GM12801 (cell line): ENCODE results near the gene SPTBN1.

ENCODE experiments used
- CTCF ChIP-seq: IDR thresholded peaks from one replicate; pipeline ENCODE4 v1.5.1; 2011; ENCODE audit warnings: control low read depth; ENCODE audit not compliant: insufficient read length; ENCODE audit errors: extremely low read depth

Gene SPTBN1

GRCh38 chr2:54605836-54606235 lies 149.7 kb downstream of the SPTBN1 start:
- TF ChIP-seq CTCF: no peak

- no peak for TF ChIP-seq CTCF
Measured at GRCh38 chr2:54606393-54606958, 150.3 kb downstream of the SPTBN1 start.

GRCh38 chr2:54608224-54608623 lies 152.1 kb downstream of the SPTBN1 start:
- no peak for TF ChIP-seq CTCF

GRCh38 chr2:54609241-54609640 lies 153.1 kb downstream of the SPTBN1 start:
- TF ChIP-seq CTCF: no peak

- TF ChIP-seq CTCF: no peak
Measured at GRCh38 chr2:54609647-54610046, 153.5 kb downstream of the SPTBN1 start.

GRCh38 chr2:54610700-54611099 lies 154.6 kb downstream of the SPTBN1 start:
- no peak for TF ChIP-seq CTCF

GRCh38 chr2:54611830-54612545 lies 155.9 kb downstream of the SPTBN1 start:
- no peak for TF ChIP-seq CTCF

GRCh38 chr2:54613386-54613785 lies 157.3 kb downstream of the SPTBN1 start:
- no peak for TF ChIP-seq CTCF
